Spinal cord (tissue), 10 donors: Measurements from ENCODE around the gene TMEM260. TPM values are rescaled to one million over a fixed set of nuclear protein-coding genes. Genes with fewer than 3 reads are reported as not detected.
"Not testable (repeated sequence)": the region's sequence is repeated elsewhere in the genome, so short reads cannot be mapped to it uniquely, and the experiment has no call there.

Experiments
- DNase-seq, 6 donors: peaks; one replicate each; pipeline versions ENCODE4 v3.0.0 to v3.0.0-alpha.2; 2013 to 2015; ENCODE audit warnings: low spot score in 6 of 6, low read depth in 4 of 6
- H3K27ac ChIP-seq: one replicate; pipeline ENCODE4 v1.5.1; 2013; ENCODE audit warnings: low read depth, low read length, control low read depth
- H3K27me3 ChIP-seq: one replicate; pipeline ENCODE4 v1.6.1; 2013; ENCODE audit warnings: low read length; ENCODE audit not compliant: control insufficient read depth, insufficient read depth
- H3K36me3 ChIP-seq: one replicate; pipeline ENCODE4 v1.6.1; 2013; ENCODE audit warnings: low read length; ENCODE audit not compliant: control insufficient read depth, insufficient read depth
- H3K4me1 ChIP-seq: one replicate; pipeline ENCODE4 v1.6.1; 2013; ENCODE audit warnings: low read length; ENCODE audit not compliant: control insufficient read depth, insufficient read depth
- H3K4me3 ChIP-seq: one replicate; pipeline ENCODE4 v1.5.1; 2013; ENCODE audit warnings: low read depth, low read length, control low read depth
- H3K9me3 ChIP-seq: one replicate; pipeline ENCODE4 v1.6.1; 2013; ENCODE audit warnings: low read length; ENCODE audit not compliant: control insufficient read depth, insufficient read depth
- WGBS: methylation state at CpG from one replicate; pipeline ENCODE4 v1.1.5; 2013; ENCODE audit warnings: missing lambda C conversion rate; ENCODE audit not compliant: insufficient coverage; 5-methylcytosine and 5-hydroxymethylcytosine counted together
- polyA plus RNA-seq, 2 donors: library from polyadenylated mRNA; unstranded; fragments of 120-200 nt; gene quantifications; one replicate each; pipeline ENCODE4 v1.2.1, GENCODE V29; 2013; ENCODE audit not compliant: insufficient read length in 2 of 2
- total RNA-seq, 2 donors: library from RNA; depleted of rRNA in 1 of 2; stranded (reverse); fragments of 120-200 nt in 1 of 2; fragments of >200 nt in 1 of 2; gene quantifications; one replicate each; pipeline versions ENCODE4 v1.2.3 to v1.2.4, GENCODE V29; 2013 to 2014
- donor health status: healthy.

TMEM260 gene
- total and polyA plus RNA-seq, 4 donors: 18.1 to 28.3 (median 20.4) TPM

DNA sequence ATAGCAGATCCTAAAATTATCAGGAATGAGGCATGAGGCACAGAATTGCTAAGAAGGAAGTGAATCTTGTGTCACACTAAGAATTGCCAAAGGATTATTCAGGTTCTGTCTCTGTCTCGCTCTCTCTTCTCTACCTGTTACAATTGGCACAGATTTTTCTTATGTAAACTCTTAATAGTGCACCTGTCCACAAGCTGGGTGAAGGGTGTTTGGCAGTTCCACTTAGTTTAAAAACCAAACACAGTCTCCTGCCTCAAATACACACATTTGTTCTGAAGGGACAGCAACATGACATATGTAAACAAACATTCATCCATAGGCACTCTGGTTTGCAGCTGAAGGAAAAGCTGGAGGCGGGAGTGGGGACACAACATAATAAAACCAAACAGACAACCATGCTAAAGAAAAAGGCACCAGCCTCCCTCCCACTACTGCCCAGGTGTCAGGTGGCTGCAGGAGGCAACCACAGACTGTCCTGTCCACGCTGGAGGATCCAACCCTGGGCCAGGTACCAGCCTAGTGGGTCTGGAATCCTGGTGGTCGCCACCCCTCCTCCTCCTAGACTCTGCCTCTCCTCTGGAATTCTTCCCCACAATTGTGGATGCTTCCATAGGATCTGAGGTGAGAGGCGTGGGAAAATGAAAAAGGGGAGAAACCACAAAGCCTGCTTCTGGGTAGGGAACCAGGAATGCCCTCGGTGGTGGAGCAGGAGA is 81.2 kb downstream of the TMEM260 start:
- WGBS: 62% methylated on average over 3 of the region's 6 CpGs
- Histone ChIP-seq H3K9me3 (no peaks in the 10 kb centered on the region), H3K36me3 (no peaks in the 10 kb centered on the region), H3K4me3 (no peak overlapping the region), H3K4me1 (no peaks in the 10 kb centered on the region), H3K27ac (no peak overlapping the region), H3K27me3 (peaks cover 3% of the 10 kb centered on the region)
- no peak for DNase-seq

DNA sequence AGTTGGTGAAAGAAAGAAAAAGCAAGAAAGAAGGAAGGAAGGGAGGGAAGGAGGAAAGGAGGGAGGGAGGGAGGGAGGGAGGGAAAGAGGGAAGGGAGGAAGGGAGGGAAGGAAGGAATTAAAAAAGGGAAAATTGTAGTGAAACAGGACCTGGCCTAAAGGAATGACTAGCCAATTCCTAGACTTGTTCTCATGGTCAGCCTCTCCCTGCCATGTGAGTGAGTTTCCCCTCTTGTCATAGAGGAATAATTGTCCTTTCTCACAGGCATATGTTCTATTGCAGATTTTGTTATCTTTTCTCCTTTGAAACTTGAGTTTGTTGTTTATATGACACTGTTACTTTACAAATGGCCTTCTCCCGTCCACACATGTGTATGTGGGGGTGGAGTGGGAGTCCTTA is 81.9 kb downstream of the TMEM260 start:
- no CpG with 5 or more reads among the region's 1 CpG for WGBS
- H3K4me3 ChIP-seq: no peak overlapping the region
- peaks cover 3% of the 10 kb centered on the region for H3K27me3 ChIP-seq
- no peak for DNase-seq
- no peak overlapping the region for H3K27ac ChIP-seq
- H3K9me3 ChIP-seq: no peaks in the 10 kb centered on the region
- H3K4me1 ChIP-seq: no peaks in the 10 kb centered on the region
- H3K36me3 ChIP-seq: no peaks in the 10 kb centered on the region

DNA sequence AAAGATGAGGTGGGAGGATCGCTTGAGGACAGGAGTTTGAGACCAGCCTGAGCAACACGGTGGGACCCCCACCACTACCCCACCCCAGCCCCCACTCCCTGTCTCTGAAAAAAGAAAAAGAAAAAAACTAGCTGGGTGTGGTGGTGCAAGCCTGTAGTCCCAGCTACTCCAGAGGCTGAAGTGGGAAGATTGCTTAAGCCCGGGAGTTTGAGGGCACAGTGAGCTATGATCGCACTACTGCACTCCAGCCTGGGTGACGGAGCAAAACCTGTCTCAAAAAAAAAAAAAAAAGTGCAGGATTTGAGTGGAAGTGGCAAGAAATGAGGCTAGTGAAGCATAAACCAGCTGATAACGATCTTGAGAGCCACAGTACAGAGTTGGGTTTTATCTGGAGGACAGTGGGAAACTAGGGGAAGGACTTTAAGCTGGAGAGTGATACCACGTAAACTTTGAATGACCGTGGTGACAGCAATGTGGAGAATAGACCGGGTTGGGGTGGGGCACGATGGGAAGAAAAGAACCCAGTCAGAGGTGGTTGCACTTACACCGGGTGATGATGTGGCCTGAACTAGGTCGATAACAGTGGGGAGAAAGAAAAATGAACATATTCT is 85.3 kb downstream of the TMEM260 start:
- no peaks in the 10 kb centered on the region for H3K4me1 ChIP-seq
- H3K36me3 ChIP-seq: no peaks in the 10 kb centered on the region
- no peaks in the 10 kb centered on the region for H3K27me3 ChIP-seq
- no peaks in the 10 kb centered on the region for H3K9me3 ChIP-seq
- no peak overlapping the region for H3K4me3 ChIP-seq
- WGBS: 90% methylated on average over 8 of the region's 12 CpGs
- no peak for DNase-seq
- H3K27ac ChIP-seq: no peak overlapping the region

DNA sequence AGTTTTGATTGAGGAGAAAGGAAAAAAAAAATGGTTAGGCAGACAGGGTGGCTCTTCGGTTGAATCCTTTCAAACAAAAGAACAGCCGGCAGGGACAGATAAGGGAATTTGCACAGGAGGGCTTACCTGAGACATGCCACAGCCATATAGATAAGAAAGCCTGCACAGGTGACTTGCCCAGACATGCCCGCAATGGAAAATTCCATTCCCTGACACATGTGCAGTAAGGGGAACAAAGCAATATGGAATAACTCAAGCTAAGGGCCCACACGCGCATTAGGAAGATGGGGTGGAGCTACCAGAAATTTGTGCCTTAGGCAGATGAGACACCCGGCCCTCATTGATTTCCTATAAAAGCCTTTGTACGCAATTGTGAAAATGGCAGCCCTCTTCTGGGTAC is 86.7 kb downstream of the TMEM260 start:
- Histone ChIP-seq H3K4me1 (no peaks in the 10 kb centered on the region), H3K27ac (no peak overlapping the region), H3K9me3 (no peaks in the 10 kb centered on the region), H3K27me3 (no peaks in the 10 kb centered on the region), H3K4me3 (no peak overlapping the region), H3K36me3 (no peaks in the 10 kb centered on the region)
- WGBS: 85% methylated on average over 5 of the region's 7 CpGs
- no peak for DNase-seq

DNA sequence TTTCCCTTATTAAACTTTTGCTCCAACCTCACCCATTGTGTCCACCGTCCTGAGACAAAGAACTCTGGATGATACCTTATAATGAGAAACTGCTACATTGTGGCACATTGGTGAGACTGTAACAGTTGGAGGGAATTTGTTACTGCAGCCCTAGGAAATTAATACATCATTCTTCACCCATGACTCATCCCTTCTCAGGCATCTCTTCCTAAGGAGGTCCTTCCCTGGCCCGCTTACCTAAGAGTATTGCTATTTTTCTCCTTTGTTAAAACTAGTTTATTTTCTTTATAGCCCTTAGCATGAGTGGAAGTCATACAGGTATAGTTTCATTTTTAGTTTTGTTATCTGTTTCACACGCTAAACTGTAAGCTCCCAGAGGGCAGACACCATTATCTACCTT is 87.1 kb downstream of the TMEM260 start:
- H3K4me1 ChIP-seq: no peaks in the 10 kb centered on the region
- no peak overlapping the region for H3K27ac ChIP-seq
- no peak for DNase-seq
- no CpG with 5 or more reads among the region's 3 CpGs for WGBS
- no peak overlapping the region for H3K4me3 ChIP-seq
- no peaks in the 10 kb centered on the region for H3K9me3 ChIP-seq
- no peaks in the 10 kb centered on the region for H3K36me3 ChIP-seq
- no peaks in the 10 kb centered on the region for H3K27me3 ChIP-seq

DNA sequence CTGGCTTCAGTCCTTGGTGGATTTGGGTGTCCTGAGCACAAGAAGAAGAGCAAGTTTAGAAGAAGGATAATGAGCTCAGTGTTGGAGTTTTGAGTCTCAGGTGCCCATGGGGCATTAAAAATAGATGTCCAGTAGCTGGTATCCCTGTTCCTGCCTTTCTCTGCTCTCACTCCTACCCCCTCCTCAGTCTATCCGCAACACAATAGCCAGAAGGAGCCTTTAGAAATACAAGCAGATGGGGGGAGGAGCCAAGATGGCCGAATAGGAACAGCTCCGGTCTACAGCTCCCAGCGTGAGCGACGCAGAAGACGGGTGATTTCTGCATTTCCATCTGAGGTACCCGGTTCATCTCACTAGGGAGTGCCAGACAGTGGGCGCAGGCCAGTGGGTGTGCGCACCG is 87.7 kb downstream of the TMEM260 start:
- not testable (repeated sequence) for H3K4me1 ChIP-seq, H3K27me3 ChIP-seq, H3K36me3 ChIP-seq, H3K4me3 ChIP-seq, H3K27ac ChIP-seq, DNase-seq, H3K9me3 ChIP-seq
- WGBS: no CpG with 5 or more reads among the region's 11 CpGs

DNA sequence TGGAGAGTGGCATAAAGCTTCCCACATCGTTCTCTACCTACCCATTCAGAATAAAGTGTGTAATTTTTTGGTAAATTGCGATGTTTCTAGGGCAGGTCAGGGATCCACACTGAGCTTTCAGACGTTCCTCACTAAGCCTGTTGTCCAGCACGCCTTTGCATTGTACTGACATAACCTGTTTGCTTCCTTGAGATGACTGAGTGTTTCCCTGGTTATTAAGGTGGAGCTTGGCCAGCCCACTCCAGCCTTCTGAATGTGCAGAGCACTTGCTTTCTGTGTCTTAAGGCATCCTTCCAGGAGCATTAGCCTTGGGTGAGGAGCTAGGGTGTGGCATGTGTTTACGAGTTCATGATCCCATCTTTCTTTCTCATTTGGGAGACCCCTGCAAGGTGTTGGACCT is 96.4 kb downstream of the TMEM260 start:
- no peaks in the 10 kb centered on the region for H3K9me3 ChIP-seq

DNA sequence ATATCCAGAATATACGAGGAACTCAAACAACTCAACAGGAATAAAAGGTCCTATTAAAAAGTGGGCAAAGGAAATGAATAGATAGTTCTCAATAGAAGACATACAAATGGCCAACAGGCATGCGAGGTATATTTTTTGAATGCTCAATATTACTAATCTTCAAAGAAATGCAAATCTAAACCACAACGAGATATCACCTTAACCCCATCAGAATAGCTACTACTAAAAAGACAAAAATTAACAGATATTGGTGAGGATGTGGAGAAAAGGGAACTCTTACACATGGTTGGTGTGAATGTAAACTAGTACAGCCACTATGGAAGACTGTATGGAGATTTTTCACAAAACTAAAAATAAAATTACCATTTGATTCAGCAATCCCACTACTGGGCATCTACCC is 99.2 kb downstream of the TMEM260 start:
- Histone ChIP-seq H3K36me3 (no peaks in the 10 kb centered on the region), H3K4me3 (no peak overlapping the region), H3K27me3 (no peaks in the 10 kb centered on the region), H3K27ac (no peak overlapping the region), H3K9me3 (no peaks in the 10 kb centered on the region), H3K4me1 (no peaks in the 10 kb centered on the region)
- WGBS: no CpG with 5 or more reads among the region's 3 CpGs
- no peak for DNase-seq

More for the DNA sequence above, 96.4 kb downstream of the TMEM260 start:
- no peaks in the 10 kb centered on the region for H3K36me3 ChIP-seq
- no peaks in the 10 kb centered on the region for H3K27me3 ChIP-seq
- no CpG with 5 or more reads among the region's 5 CpGs for WGBS
- no peaks in the 10 kb centered on the region for H3K4me1 ChIP-seq
- no peak overlapping the region for H3K4me3 ChIP-seq
- no peak overlapping the region for H3K27ac ChIP-seq
- DNase-seq: no peak

DNA sequence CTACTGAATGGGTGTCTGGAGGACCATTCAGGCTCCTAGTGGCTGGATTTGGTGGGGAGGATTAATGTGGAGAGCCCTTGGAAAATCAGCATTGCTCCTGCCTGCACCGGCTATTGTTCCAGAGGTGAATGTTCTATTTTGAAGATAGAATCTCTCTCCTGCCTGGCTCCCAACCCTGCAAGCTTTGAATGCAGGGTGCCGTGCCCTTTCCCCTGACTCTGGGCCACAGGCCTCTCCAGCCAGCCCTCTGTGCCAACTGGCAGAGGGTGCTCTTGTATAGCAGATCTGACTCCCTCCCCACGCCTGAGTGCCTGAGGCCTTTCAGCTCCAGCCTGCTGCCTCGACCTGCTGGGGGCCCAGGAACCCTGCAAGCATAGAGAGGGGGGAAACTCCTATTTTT is 106.8 kb downstream of the TMEM260 start:
- WGBS: 39% methylated on average over 3 of the region's 4 CpGs
- peak in 3 of 6 donors; percentile 3 to 56 (median 46) for DNase-seq

DNA sequence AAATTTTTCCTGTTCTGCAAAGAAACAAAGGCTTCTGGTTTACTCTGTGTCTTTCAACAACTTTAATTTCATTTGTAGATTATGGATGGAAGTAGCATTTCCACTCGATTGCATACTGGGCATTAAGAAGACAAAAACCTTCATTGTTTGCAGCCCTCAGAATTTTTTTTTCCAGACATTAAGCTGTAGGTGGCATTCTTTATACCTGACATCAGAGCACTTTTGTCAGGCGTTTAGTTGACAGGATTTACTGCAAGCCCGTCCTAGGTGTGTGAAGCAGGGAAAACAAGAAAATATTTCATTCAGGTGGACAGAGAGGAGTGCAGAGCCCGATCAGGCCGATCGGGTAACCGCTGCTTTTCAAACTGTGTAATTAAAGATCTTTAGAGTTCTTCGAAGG is 107.5 kb downstream of the TMEM260 start:
- no peaks in the 10 kb centered on the region for H3K9me3 ChIP-seq
- H3K36me3 ChIP-seq: no peaks in the 10 kb centered on the region
- no peak overlapping the region for H3K4me3 ChIP-seq
- WGBS: 51% methylated on average over 3 of the region's 8 CpGs
- DNase-seq: peak in 1 of 6 donors; percentile 41
- H3K27me3 ChIP-seq: no peaks in the 10 kb centered on the region
- H3K27ac ChIP-seq: no peak overlapping the region
- peaks cover 3% of the 10 kb centered on the region for H3K4me1 ChIP-seq

More for the DNA sequence above, 106.8 kb downstream of the TMEM260 start:
- Histone ChIP-seq H3K27me3 (no peaks in the 10 kb centered on the region), H3K36me3 (no peaks in the 10 kb centered on the region), H3K4me1 (peaks cover 3% of the 10 kb centered on the region), H3K27ac (no peak overlapping the region), H3K9me3 (no peaks in the 10 kb centered on the region), H3K4me3 (no peak overlapping the region)
